ENCODE data around the gene NACA. TPM values are rescaled to one million over a fixed set of nuclear protein-coding genes. Genes with fewer than 3 reads are reported as not detected.

NACA gene
- total and polyA plus RNA-seq, 2 of the 13 experiments (the other 11 are each of a cell fraction or from before 2014, with no cell fraction given): 799 to 1,700 TPM

DNA sequence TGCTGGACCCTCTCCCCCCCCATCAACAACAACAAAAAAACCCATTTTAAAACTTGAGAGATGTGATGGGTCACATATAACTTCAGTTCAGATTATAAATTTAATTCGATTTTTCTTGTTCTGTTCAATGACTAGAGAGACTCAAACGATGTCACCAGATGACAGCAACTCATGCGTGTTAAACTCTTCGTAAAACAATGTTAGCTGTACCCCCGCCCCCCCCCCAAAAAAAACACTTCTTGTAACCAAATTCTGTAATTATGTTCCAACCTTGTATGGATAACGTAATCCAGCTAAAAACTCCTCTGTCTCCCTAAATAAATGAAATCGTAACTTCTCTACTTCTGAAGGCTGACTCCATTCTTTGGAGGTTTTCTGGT lies 614 bp upstream of the NACA start:
- no peak for FAIRE-seq
- peaks cover 0 to 6% of the 10 kb centered on the region in 2 experiments; a peak in 1 of 5 replicates for H3K27me3 ChIP-seq (ENCODE audit: control insufficient read depth in 1 of 2, insufficient read depth in 2 of 2, low read length in 2 of 2)
- H3K4me2 ChIP-seq (ENCODE audit: low read depth, low read length): peak overlapping the region; percentile 70
- peaks cover 6 to 26% of the 10 kb centered on the region in 2 experiments for H3K36me3 ChIP-seq (replicated peaks in 1 of 2; ENCODE audit: control insufficient read depth in 1 of 2, insufficient read depth in 2 of 2, low read length in 2 of 2)
- ATAC-seq: no peak
- H3K27ac ChIP-seq (ENCODE audit: extremely low read length, insufficient read depth, low read length): peak overlapping the region; percentile 92
- peaks cover 37% of the 10 kb centered on the region for H4K20me1 ChIP-seq (ENCODE audit: insufficient read depth, low read length)
- H2AFZ ChIP-seq (ENCODE audit: low read length): peak overlapping the region; percentile 73
- H3K4me3 ChIP-seq (replicated peaks in 1 of 3; ENCODE audit: insufficient read depth in 1 of 3, low read depth in 2 of 3, low read length in 3 of 3): peak overlapping the region; percentile 84 to 94 (median 92); a peak in 4 of 6 replicates
- TSS peak; percentile 96 for BruUV-seq (replicated peaks)
- peaks cover 30% of the 10 kb centered on the region for H3K4me1 ChIP-seq (ENCODE audit: insufficient read depth, low read length)
- TF ChIP-seq, protein P1, sequence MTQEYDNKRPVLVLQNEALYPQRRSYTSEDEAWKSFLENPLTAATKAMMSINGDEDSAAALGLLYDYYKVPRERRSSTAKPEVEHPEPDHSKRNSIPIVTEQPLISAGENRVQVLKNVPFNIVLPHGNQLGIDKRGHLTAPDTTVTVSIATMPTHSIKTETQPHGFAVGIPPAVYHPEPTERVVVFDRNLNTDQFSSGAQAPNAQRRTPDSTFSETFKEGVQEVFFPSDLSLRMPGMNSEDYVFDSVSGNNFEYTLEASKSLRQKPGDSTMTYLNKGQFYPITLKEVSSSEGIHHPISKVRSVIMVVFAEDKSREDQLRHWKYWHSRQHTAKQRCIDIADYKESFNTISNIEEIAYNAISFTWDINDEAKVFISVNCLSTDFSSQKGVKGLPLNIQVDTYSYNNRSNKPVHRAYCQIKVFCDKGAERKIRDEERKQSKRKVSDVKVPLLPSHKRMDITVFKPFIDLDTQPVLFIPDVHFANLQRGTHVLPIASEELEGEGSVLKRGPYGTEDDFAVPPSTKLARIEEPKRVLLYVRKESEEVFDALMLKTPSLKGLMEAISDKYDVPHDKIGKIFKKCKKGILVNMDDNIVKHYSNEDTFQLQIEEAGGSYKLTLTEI (CRISPR knock-in tag; conservative IDR thresholded peaks at IDR 0.05): no peak
- TF ChIP-seq, protein P2, sequence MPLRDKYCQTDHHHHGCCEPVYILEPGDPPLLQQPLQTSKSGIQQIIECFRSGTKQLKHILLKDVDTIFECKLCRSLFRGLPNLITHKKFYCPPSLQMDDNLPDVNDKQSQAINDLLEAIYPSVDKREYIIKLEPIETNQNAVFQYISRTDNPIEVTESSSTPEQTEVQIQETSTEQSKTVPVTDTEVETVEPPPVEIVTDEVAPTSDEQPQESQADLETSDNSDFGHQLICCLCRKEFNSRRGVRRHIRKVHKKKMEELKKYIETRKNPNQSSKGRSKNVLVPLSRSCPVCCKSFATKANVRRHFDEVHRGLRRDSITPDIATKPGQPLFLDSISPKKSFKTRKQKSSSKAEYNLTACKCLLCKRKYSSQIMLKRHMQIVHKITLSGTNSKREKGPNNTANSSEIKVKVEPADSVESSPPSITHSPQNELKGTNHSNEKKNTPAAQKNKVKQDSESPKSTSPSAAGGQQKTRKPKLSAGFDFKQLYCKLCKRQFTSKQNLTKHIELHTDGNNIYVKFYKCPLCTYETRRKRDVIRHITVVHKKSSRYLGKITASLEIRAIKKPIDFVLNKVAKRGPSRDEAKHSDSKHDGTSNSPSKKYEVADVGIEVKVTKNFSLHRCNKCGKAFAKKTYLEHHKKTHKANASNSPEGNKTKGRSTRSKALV (CRISPR knock-in tag; IDR thresholded peaks at IDR 0.05): 0 out of 2 replicates have a peak, but pooled peaks have one; percentile 4
- TF ChIP-seq ZBTB42 (CRISPR knock-in tag; IDR thresholded peaks at IDR 0.05): no peak
- TF ChIP-seq ARID3A (IDR thresholded peaks at IDR 0.05; ENCODE audit: low read depth, low read length): no peak
- TF ChIP-seq ZNF513 (CRISPR knock-in tag; conservative IDR thresholded peaks at IDR 0.05): no peak
- no peak for TF ChIP-seq PRMT3 (CRISPR knock-in tag; IDR thresholded peaks at IDR 0.05; ENCODE audit: borderline replicate concordance, low read depth)
- TF ChIP-seq ZNF740 (CRISPR knock-in tag; IDR thresholded peaks at IDR 0.05): 0 out of 2 replicates have a peak, but pooled peaks have one; percentile 2
- DNase-seq (ENCODE audit: low spot score): no peak
- WGBS (ENCODE audit: low lambda C conversion rate): 32% methylated on average over 7 of the region's 7 CpGs
- peaks cover 43% of the 10 kb centered on the region for H3K79me2 ChIP-seq (ENCODE audit: insufficient read depth, low read length)
- H3K9me3 ChIP-seq (ENCODE audit: low read length): no peaks in the 10 kb centered on the region
- H3K9ac ChIP-seq (ENCODE audit: insufficient read depth, low read depth, low read length): peak overlapping the region; percentile 100
- ChIA-PET POLR2A (interaction anchor here (0.7 to 1.8 kb wide), 34 partner anchors 9 to 908 kb away, joined by 3 to 42 read pairs (median 5); partner anchors contain the start of genes ATP5F1B, GLS2, NEMP1 and ORMDL2), CTCF (ENCODE audit: low intra/inter-chr PET ratio, low total read pairs) (no interaction called here)
- intact Hi-C loops (cut with micrococcal nuclease; ENCODE audit: unreplicated experiment) (loop anchor here (1.0 to 10.0 kb wide), 3 partner anchors 25 to 81 kb away; partner anchors contain the start of genes ATP5F1B and PTGES3), in situ Hi-C loops (cut with HindIII; ENCODE audit: extremely low pct_ligation_motif_present, low pct_unique_long_range_greater_than_20kb) (loop anchor here (5.0 to 10.0 kb wide), 2 partner anchors 38 to 81 kb away; partner anchors contain the start of genes ATP5F1B and PTGES3)
